ENCODE results near the gene ERMP1.

Gene ERMP1

GRCh38 chr9:5789489-5789888 lies 43.4 kb downstream of the ERMP1 start:
- TF ChIP-seq CTCF (conservative IDR thresholded peaks at IDR 0.05; ENCODE audit: low read length): no peak
- no peak for TF ChIP-seq EZH2phosphoT487 (IDR thresholded peaks at IDR 0.05; ENCODE audit: borderline replicate concordance)
- H3K9me3 ChIP-seq (ENCODE audit: insufficient read depth, low read depth, low read length): no peaks in the 10 kb centered on the region
- H3K4me1 ChIP-seq (ENCODE audit: insufficient read depth, low read length, poor library complexity, severe bottlenecking): peaks cover 24% of the 10 kb centered on the region
- H3K36me3 ChIP-seq (ENCODE audit: insufficient read depth, low read length): peaks cover 63% of the 10 kb centered on the region
- H3K79me2 ChIP-seq (ENCODE audit: insufficient read depth, low read length): peaks cover 11% of the 10 kb centered on the region; the same call in 1 of the 2 replicates
- no peaks in the 10 kb centered on the region for H3K9me2 ChIP-seq (replicated peaks; ENCODE audit: low read depth, low read length)
- H3K4me3 ChIP-seq (ENCODE audit: low read length, poor library complexity, severe bottlenecking): no peak overlapping the region
- no peaks in the 10 kb centered on the region for H3K27me3 ChIP-seq (ENCODE audit: insufficient read depth, low read length, poor library complexity, severe bottlenecking)
- H3K9ac ChIP-seq (ENCODE audit: low read depth, low read length, poor library complexity, severe bottlenecking): no peak overlapping the region
- no peaks in the 10 kb centered on the region for H3F3A ChIP-seq (ENCODE audit: low read depth)
- no peak overlapping the region for H2AFZ ChIP-seq (ENCODE audit: low read length)
- H4K20me1 ChIP-seq (ENCODE audit: insufficient read depth, low read length, poor library complexity, severe bottlenecking): peaks cover 10% of the 10 kb centered on the region
- H3K4me2 ChIP-seq (ENCODE audit: low read depth, low read length, poor library complexity, severe bottlenecking): no peak overlapping the region

GRCh38 chr9:5787759-5788302 lies 45.1 kb downstream of the ERMP1 start:
- no peaks in the 10 kb centered on the region for H3K9me3 ChIP-seq (ENCODE audit: insufficient read depth, low read depth, low read length)
- no peaks in the 10 kb centered on the region for H3K9me2 ChIP-seq (replicated peaks; ENCODE audit: low read depth, low read length)
- H3K27me3 ChIP-seq (ENCODE audit: insufficient read depth, low read length, poor library complexity, severe bottlenecking): no peaks in the 10 kb centered on the region
- no peak overlapping the region for H3K4me3 ChIP-seq (ENCODE audit: low read length, poor library complexity, severe bottlenecking)
- H3K79me2 ChIP-seq (ENCODE audit: insufficient read depth, low read length): 0 out of 2 replicates have a peak, but pooled peaks cover 8% of the 10 kb centered on the region
- no peak overlapping the region for H2AFZ ChIP-seq (ENCODE audit: low read length)
- no peaks in the 10 kb centered on the region for H3F3A ChIP-seq (ENCODE audit: low read depth)
- H4K20me1 ChIP-seq (ENCODE audit: insufficient read depth, low read length, poor library complexity, severe bottlenecking): peaks cover 1% of the 10 kb centered on the region
- H3K36me3 ChIP-seq (ENCODE audit: insufficient read depth, low read length): peaks cover 78% of the 10 kb centered on the region
- H3K4me1 ChIP-seq (ENCODE audit: insufficient read depth, low read length, poor library complexity, severe bottlenecking): peaks cover 9% of the 10 kb centered on the region
- no peak overlapping the region for H3K9ac ChIP-seq (ENCODE audit: low read depth, low read length, poor library complexity, severe bottlenecking)
- no peak for TF ChIP-seq EZH2phosphoT487 (IDR thresholded peaks at IDR 0.05; ENCODE audit: borderline replicate concordance)
- no peak for TF ChIP-seq CTCF (conservative IDR thresholded peaks at IDR 0.05; ENCODE audit: low read length)
- no peak overlapping the region for H3K4me2 ChIP-seq (ENCODE audit: low read depth, low read length, poor library complexity, severe bottlenecking)

- no peak overlapping the region for H3K9ac ChIP-seq (ENCODE audit: low read depth, low read length, poor library complexity, severe bottlenecking)
- no peak overlapping the region for H2AFZ ChIP-seq (ENCODE audit: low read length)
- H3K9me3 ChIP-seq (ENCODE audit: insufficient read depth, low read depth, low read length): no peaks in the 10 kb centered on the region
- H3K9me2 ChIP-seq (replicated peaks; ENCODE audit: low read depth, low read length): no peaks in the 10 kb centered on the region
- peaks cover 3% of the 10 kb centered on the region for H3K4me1 ChIP-seq (ENCODE audit: insufficient read depth, low read length, poor library complexity, severe bottlenecking)
- H3K36me3 ChIP-seq (ENCODE audit: insufficient read depth, low read length): peaks cover 78% of the 10 kb centered on the region
- H3K79me2 ChIP-seq (ENCODE audit: insufficient read depth, low read length): 0 out of 2 replicates have a peak, but pooled peaks cover 2% of the 10 kb centered on the region
- H3K4me2 ChIP-seq (ENCODE audit: low read depth, low read length, poor library complexity, severe bottlenecking): no peak overlapping the region
- H3F3A ChIP-seq (ENCODE audit: low read depth): no peaks in the 10 kb centered on the region
- H3K27me3 ChIP-seq (ENCODE audit: insufficient read depth, low read length, poor library complexity, severe bottlenecking): no peaks in the 10 kb centered on the region
- no peaks in the 10 kb centered on the region for H4K20me1 ChIP-seq (ENCODE audit: insufficient read depth, low read length, poor library complexity, severe bottlenecking)
- no peak overlapping the region for H3K4me3 ChIP-seq (ENCODE audit: low read length, poor library complexity, severe bottlenecking)
- TF ChIP-seq CTCF (conservative IDR thresholded peaks at IDR 0.05; ENCODE audit: low read length) (no peak), EZH2phosphoT487 (IDR thresholded peaks at IDR 0.05; ENCODE audit: borderline replicate concordance) (no peak)
These were observed 45.7 kb downstream of the ERMP1 start for GRCh38 chr9:5787220-5787619.

Measured in Loucy (cell line).